Fibroblast of peridontal ligament (primary cell): ENCODE measurements around the gene TAAR9.

Source experiments
- DNase-seq: peaks from one replicate; pipeline ENCODE4 v3.0.0-alpha.2; 2010; ENCODE audit errors: extremely low read depth

Gene TAAR9

DNA sequence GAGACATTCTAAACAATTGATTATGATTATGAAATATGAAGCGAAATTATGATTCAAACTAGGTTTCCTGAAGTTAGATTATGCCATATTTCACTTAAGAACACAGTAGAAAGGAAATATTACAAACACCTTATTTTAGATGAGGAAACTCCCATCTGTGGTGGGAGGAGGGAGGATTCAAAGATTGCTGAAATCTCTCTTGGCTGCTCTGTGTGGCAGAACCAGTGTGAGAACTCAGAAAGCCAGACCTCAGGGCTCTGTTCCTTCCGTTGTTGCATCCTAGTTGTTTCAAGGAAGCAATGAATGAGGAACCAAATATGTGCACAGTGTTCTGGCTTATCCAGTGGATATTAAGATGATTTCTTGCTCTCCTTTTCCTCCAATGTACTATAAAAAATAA, 49.3 kb downstream of the TAAR9 start:
- no peak for DNase-seq
